Measurements from ENCODE around the gene SNRNP35. TPM values are rescaled to one million over a fixed set of nuclear protein-coding genes. Genes with fewer than 3 reads are reported as not detected.
"Not testable (repeated sequence)": the region's sequence is repeated elsewhere in the genome, so short reads cannot be mapped to it uniquely, and the experiment has no call there.

SNRNP35 gene
- total RNA-seq, 1 experiment from 2014 or later: 7.8 TPM

DNA sequence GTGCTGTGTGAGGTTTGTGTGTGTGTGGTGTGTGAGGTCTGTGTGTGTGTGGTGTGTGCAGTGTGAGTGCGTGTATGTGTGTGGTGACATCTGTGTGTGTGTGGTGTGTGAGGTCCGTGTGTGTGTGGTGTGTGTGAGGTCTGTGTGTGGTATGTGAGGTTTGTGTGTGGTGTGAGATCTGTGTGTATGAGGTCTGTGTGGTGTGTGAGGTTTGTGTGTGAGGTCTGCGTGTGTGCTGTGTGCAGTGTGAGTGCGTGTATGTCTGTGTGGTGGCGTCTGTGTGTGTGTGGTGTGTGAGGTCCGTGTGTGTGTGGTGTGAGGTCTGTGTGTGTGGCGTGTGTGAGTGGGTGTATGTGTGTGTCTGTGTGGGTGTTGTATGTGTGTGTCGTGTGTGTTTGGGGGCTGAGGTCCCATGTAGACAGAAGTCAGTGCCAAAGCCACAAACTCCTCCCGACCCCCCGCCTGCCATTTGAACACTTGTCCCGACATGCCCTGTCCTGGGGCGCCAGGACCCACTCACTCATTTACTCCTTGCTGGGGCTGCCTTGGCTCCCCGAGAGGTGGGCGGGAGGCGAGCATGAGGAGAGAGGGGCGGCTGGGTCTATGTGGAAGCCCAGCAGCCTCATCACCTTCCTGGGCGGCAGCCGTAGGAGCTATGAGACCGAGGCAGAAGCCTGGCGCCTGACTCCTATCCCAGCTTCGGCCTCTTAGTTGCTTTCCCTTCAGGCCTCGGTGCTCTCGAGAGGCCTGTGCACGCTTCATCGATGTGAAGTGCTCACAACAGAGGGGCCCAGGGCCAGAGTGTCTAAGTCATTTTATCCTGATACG, 55.1 kb downstream of the SNRNP35 start:
- Histone ChIP-seq H3K9me3 (replicated peaks) (no peaks in the 10 kb centered on the region), H3K36me3 (peaks cover 8% of the 10 kb centered on the region; the same call in 1 of the 2 replicates), H3K27ac (no peak overlapping the region), H3K4me3 (no peak overlapping the region), H3K4me1 (replicated peaks) (no peaks in the 10 kb centered on the region), H3K27me3 (replicated peaks) (no peaks in the 10 kb centered on the region)
- no peak for DNase-seq (ENCODE audit: low read depth in 1 of 2, low spot score in 2 of 2)

DNA sequence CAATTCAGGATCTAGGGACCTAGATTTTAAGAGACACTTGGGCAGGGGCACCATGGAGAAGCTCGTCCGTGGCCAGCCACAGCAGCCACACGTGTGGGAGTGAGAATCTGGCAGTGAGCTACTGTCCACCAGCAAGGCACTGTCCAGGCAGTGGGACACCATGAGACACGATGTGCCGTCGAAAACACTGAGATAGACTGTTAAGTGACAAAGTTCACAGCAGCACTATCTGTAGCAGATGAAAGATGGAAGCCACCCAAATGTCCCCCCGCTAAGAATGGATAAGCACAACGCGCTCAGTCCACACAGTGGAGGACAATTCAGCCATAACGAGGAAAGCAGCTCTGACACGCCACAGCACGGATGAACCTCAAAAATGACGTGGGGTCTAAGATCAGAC, 55.9 kb downstream of the SNRNP35 start:
- H3K27me3 ChIP-seq (replicated peaks): no peaks in the 10 kb centered on the region
- H3K9me3 ChIP-seq (replicated peaks): no peaks in the 10 kb centered on the region
- H3K36me3 ChIP-seq: peaks cover 8% of the 10 kb centered on the region; the same call in 1 of the 2 replicates
- no peak overlapping the region for H3K4me3 ChIP-seq
- DNase-seq (ENCODE audit: low read depth in 1 of 2, low spot score in 2 of 2): no peak
- H3K27ac ChIP-seq: no peak overlapping the region
- no peaks in the 10 kb centered on the region for H3K4me1 ChIP-seq (replicated peaks)

DNA sequence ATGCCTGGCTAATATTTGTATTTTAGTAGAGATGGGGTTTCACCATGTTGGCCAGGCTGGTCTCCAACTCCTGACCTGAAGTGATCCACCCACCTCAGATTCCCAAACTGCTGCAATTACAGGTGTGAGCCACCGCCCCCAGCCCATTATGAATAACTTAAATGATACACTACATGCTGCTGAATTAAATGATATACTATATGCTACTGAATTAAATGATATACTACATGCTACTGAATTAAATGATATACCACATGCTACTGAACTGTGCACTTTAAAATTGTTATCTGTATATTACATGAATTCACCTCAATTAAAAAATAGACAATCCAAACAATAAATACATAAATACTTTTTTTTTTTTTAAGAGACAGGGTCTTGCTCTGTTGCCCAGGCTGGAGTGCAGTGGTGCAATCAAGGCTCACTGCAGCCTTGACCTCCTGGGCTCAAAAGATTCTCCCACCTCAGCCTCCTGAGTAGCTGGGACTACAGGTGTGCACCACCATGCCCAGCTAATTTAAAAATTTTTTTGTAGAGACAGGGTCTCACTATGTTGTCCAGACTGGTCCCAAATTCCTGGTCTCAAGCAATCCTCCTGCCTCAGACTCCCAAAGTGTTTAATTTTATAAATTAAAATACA, 56.8 kb downstream of the SNRNP35 start:
- H3K9me3 ChIP-seq (replicated peaks); H3K4me3 ChIP-seq; H3K4me1 ChIP-seq (replicated peaks); DNase-seq (ENCODE audit: low read depth in 1 of 2, low spot score in 2 of 2); H3K27me3 ChIP-seq (replicated peaks); H3K27ac ChIP-seq: not testable (repeated sequence)
- peaks cover 10% of the 10 kb centered on the region for H3K36me3 ChIP-seq

DNA sequence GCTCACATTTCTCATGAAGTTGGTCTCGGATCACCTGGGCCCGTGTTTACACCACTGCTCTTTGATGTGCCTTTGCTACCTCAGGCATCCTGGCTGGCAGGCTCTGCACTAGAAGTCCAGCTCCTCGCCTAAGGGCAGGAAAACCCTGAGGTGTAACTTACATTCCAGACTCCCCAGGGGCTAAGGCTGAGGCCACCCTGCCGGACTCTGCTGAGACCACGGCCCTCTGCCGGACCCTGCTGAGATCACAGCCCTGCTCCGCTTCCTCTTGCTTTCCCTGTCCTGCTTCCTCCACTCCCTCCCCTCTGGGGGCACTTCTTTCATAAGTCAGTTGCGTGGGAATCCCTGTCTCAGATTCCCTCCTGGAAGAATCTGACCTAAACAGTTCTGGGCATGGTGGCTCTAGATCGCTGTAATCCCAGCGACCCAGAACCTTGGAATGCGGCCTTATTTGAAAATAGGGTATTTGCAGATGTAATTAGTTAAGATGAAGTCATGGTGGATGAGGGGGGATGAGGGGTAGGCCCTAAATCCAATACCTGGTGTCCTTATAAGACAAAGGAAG, 58.4 kb downstream of the SNRNP35 start:
- Histone ChIP-seq H3K27ac (no peak overlapping the region), H3K36me3 (peaks cover 24% of the 10 kb centered on the region), H3K27me3 (replicated peaks) (no peaks in the 10 kb centered on the region), H3K4me3 (no peak overlapping the region), H3K9me3 (replicated peaks) (no peaks in the 10 kb centered on the region), H3K4me1 (replicated peaks) (no peaks in the 10 kb centered on the region)
- DNase-seq (ENCODE audit: low read depth in 1 of 2, low spot score in 2 of 2): no peak

Other genes starting within 250 kb of the SNRNP35 start
- gene MPHOSPH9, start 225.0 kb upstream of the SNRNP35 start, total RNA-seq (2014; rRNA removed; shearing (Covaris generic)): 77.6 and 142 TPM in 2 replicates
- gene MTRFR, start 224.7 kb upstream of the SNRNP35 start, total RNA-seq (2014; rRNA removed; shearing (Covaris generic)): 10.3 and 14.2 TPM in 2 replicates
- gene CDK2AP1, start 186.3 kb upstream of the SNRNP35 start, total RNA-seq (2014; rRNA removed; shearing (Covaris generic)): 124 and 162 TPM in 2 replicates
- gene SBNO1, start 93.3 kb upstream of the SNRNP35 start, total RNA-seq (2014; rRNA removed; shearing (Covaris generic)): 17.2 and 19.2 TPM in 2 replicates
- gene KMT5A, start 74.0 kb upstream of the SNRNP35 start, total RNA-seq (2014; rRNA removed; shearing (Covaris generic)): 42.9 and 61.5 TPM in 2 replicates
- 1.3 and 2.1 TPM in 2 replicates for gene RILPL2, start 21.5 kb upstream of the SNRNP35 start, total RNA-seq (2014; rRNA removed; shearing (Covaris generic))
- gene RILPL1, start 75.6 kb downstream of the SNRNP35 start, total RNA-seq (2014; rRNA removed; shearing (Covaris generic)): 6.1 and 8.3 TPM in 2 replicates
- gene TMED2, start 126.4 kb downstream of the SNRNP35 start, total RNA-seq (2014; rRNA removed; shearing (Covaris generic)): 251 and 353 TPM in 2 replicates
- gene DDX55, start 144.0 kb downstream of the SNRNP35 start, total RNA-seq (2014; rRNA removed; shearing (Covaris generic)): 19.5 and 24.7 TPM in 2 replicates
- gene EIF2B1, start 175.5 kb downstream of the SNRNP35 start, total RNA-seq (2014; rRNA removed; shearing (Covaris generic)): 71.3 and 153 TPM in 2 replicates
- gene GTF2H3, start 175.7 kb downstream of the SNRNP35 start, total RNA-seq (2014; rRNA removed; shearing (Covaris generic)): 41.1 and 43.2 TPM in 2 replicates
- gene TCTN2, start 213.0 kb downstream of the SNRNP35 start, total RNA-seq (2014; rRNA removed; shearing (Covaris generic)): 7.5 and 17.2 TPM in 2 replicates

Measured in SJSA1 (cell line).